GM23248 (cell line): ENCODE data around the gene BLMH. TPM values are rescaled to one million over a fixed set of nuclear protein-coding genes. Genes with fewer than 3 reads are reported as not detected.

Experiments used
- DNase-seq: peaks from one replicate; pipeline ENCODE4 v3.0.0-alpha.2; 2015
- H2AFZ ChIP-seq: fragments of 200-600 bp; sonication (generic); 2 replicates; pipeline ENCODE4 v1.6.1; 2016; ENCODE audit warnings: antibody characterized with exemption
- H3F3A ChIP-seq: fragments of 200-600 bp; sonication (generic); 2 replicates; pipeline ENCODE4 v1.6.1; 2016; ENCODE audit warnings: mild to moderate bottlenecking, antibody characterized with exemption, mixed run types; ENCODE audit not compliant: insufficient read depth
- H3K27ac ChIP-seq: fragments of 200-600 bp; sonication (generic); 2 replicates; pipeline ENCODE4 v1.5.1; 2016; ENCODE audit warnings: mild to moderate bottlenecking
- H3K27me3 ChIP-seq: fragments of 200-600 bp; sonication (generic); replicated peaks from 2 replicates; pipeline ENCODE4 v1.6.1; 2016; ENCODE audit warnings: mild to moderate bottlenecking; ENCODE audit not compliant: insufficient read depth
- H3K36me3 ChIP-seq: fragments of 200-600 bp; sonication (generic); 2 replicates; pipeline ENCODE4 v1.6.1; 2016; ENCODE audit warnings: low read depth, mild to moderate bottlenecking
- H3K4me1 ChIP-seq: fragments of 200-600 bp; sonication (generic); 2 replicates; pipeline ENCODE4 v1.6.1; 2016; ENCODE audit warnings: mild to moderate bottlenecking; ENCODE audit not compliant: insufficient read depth
- H3K4me2 ChIP-seq: fragments of 200-600 bp; sonication (generic); one replicate; pipeline ENCODE4 v1.6.1; 2016; ENCODE audit warnings: mild to moderate bottlenecking; ENCODE audit not compliant: unreplicated experiment
- H3K4me3 ChIP-seq: fragments of 200-600 bp; sonication (generic); 2 replicates; pipeline ENCODE4 v1.5.1; 2016; ENCODE audit warnings: mild to moderate bottlenecking
- H3K79me2 ChIP-seq: fragments of 200-600 bp; sonication (generic); 2 replicates; pipeline ENCODE4 v1.6.1; 2016; ENCODE audit warnings: mild to moderate bottlenecking; ENCODE audit not compliant: insufficient read depth
- H3K9ac ChIP-seq: fragments of 200-600 bp; sonication (generic); 2 replicates; pipeline ENCODE4 v1.6.1; 2016; ENCODE audit warnings: mild to moderate bottlenecking
- H3K9me2 ChIP-seq: fragments of 200-600 bp; sonication (generic); 2 replicates; pipeline ENCODE4 v1.6.1; 2016; ENCODE audit warnings: mixed run types, mild to moderate bottlenecking, moderate library complexity; ENCODE audit not compliant: insufficient read depth
- H3K9me3 ChIP-seq: fragments of 200-600 bp; sonication (generic); one replicate; pipeline ENCODE4 v1.6.1; 2017; ENCODE audit warnings: low read depth
- H4K20me1 ChIP-seq: fragments of 200-600 bp; sonication (generic); 2 replicates; pipeline ENCODE4 v1.6.0; 2016; ENCODE audit not compliant: insufficient read depth
- EZH2 ChIP-seq: fragments of 200-600 bp; sonication (generic); IDR thresholded peaks from 2 replicates; pipeline ENCODE4 v1.6.1; 2018; ENCODE audit warnings: antibody characterized with exemption, mild to moderate bottlenecking; ENCODE audit not compliant: insufficient read depth, poor library complexity, severe bottlenecking
- EZH2phosphoT487 ChIP-seq: fragments of 200-600 bp; sonication (generic); IDR thresholded peaks from 2 replicates; pipeline ENCODE4 v1.6.1; 2018; ENCODE audit warnings: antibody characterized with exemption, moderate library complexity, mild to moderate bottlenecking, low read depth; ENCODE audit not compliant: insufficient read depth
- WGBS, 2 experiments: methylation state at CpG; one replicate each; pipeline ENCODE4 v1.1.6; 2015 to 2017; ENCODE audit warnings: low lambda C conversion rate in 2 of 2, low coverage in 1 of 2; ENCODE audit errors: missing lambda C conversion rate in 2 of 2; 5-methylcytosine and 5-hydroxymethylcytosine counted together
- in situ Hi-C: fragments of 300-500 bp; cut with MboI; formaldehyde crosslinking; loops from 2 replicates; pipeline ENCODE4 v1.15.0; 2020
- polyA plus RNA-seq: library from polyadenylated mRNA; unstranded; fragments of >200 nt; fragmentation: Nextera tagmentation; extraction: Ambion mirVana; gene quantifications from 2 replicates; pipeline ENCODE4 v1.2.1, GENCODE V29; 2016
- total RNA-seq: library from RNA; depleted of rRNA; stranded (reverse); fragments of >200 nt; shearing (Covaris generic); gene quantifications from 2 replicates; pipeline ENCODE4 v1.2.3, GENCODE V29; 2014

BLMH gene
- total and polyA plus RNA-seq, 2 experiments from 2014 or later: 17.3 to 22.4 TPM

DNA sequence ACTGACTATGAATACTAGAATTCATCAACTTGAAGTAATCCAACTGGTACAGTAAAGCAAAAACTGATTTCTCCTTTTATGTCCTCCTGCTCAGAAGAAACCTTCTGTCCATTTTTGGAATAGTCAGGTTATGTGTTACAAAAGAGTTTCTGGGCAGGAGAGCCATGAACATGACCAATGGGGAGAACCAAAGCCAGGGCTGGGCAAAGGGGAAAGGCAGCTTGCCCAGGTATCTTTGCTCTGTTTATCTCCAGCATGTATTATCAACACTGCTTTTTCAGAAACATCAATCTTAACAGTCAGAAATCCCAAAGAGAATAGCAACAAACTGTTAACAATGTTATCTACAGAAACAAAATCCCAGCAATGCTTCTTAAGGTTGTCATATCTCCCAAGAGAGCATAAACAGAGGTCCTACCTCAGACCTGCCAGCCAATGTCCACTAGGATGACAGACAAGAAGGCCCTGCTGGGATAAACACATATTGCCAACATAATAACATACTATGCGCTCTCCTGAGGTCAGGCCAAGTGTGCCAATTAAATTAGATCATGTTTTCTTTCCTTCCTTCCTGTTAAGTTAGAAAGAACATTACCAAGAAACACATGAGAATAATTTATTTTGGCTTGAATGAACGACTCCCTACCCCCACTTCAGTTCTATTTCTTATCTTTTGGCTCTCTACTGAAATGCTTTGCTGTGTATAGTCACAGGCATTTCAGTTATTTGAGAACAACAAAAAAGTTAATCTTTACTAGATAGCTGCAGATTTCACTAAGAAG is 28.0 kb downstream of the BLMH start:
- Histone ChIP-seq H3K27ac (no peak overlapping the region), H3K4me3 (no peak overlapping the region), H3K9ac (no peak overlapping the region), H3K4me2 (peak overlapping the region; percentile 26), H2AFZ (no peak overlapping the region), H3K4me1 (peaks cover 32% of the 10 kb centered on the region), H3K36me3 (peaks cover 31% of the 10 kb centered on the region), H3K27me3 (no peaks in the 10 kb centered on the region), H3F3A (peaks cover 16% of the 10 kb centered on the region), H3K9me2 (no peaks in the 10 kb centered on the region), H3K9me3 (no peaks in the 10 kb centered on the region), H3K79me2 (no peaks in the 10 kb centered on the region), H4K20me1 (no peaks in the 10 kb centered on the region)
- WGBS, 2 experiments: 55 to 63% methylated on average over 2 of the region's 2 CpGs
- DNase-seq: peak; percentile 15
- no peak for TF ChIP-seq EZH2phosphoT487
- no peak for TF ChIP-seq EZH2
- in situ Hi-C loops: no loop called here

DNA sequence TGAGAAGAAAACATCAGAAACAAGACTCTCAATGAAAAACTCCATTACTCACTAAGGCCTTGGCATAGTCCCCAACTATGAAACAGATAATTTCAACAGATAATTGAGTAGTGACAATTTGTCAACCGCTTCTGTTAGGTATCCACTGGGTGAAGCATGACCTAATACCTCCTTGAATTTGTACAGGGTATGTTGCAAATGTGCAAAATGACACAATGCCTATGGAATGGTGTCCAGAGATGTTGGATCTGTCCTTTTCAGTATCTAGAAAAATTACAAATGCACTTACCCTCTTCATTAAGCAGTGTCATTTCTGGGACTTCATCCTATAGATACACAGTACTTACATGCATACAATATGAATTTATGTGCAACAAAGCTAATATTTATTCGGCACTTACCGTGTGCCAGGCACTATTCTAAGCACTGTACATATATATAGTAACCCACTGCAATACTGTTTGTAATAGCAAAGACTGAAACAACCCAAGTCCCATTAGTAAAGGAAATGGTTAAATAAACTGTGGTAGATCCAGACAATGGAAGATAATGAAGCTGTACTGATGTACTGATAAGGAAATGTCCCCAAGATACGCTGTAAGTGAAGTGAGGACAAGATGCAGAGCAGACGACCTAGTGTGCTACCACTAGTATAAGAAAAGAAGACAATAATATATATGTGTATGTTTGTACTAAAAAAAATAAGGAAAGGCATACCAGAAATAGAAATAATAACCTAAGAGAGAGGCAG is 34.8 kb downstream of the BLMH start:
- Histone ChIP-seq H4K20me1 (no peaks in the 10 kb centered on the region), H3F3A (0 out of 2 replicates have a peak, but pooled peaks cover 19% of the 10 kb centered on the region), H3K36me3 (peaks cover 16% of the 10 kb centered on the region), H3K4me2 (peak overlapping the region; percentile 5), H3K27me3 (no peaks in the 10 kb centered on the region), H3K9me3 (no peaks in the 10 kb centered on the region), H3K79me2 (no peaks in the 10 kb centered on the region), H3K9me2 (no peaks in the 10 kb centered on the region), H3K9ac (no peak overlapping the region), H3K27ac (peak overlapping the region; percentile 9; the same call in 1 of the 2 replicates), H3K4me3 (no peak overlapping the region), H2AFZ (no peak overlapping the region), H3K4me1 (peaks cover 14% of the 10 kb centered on the region)
- peak; percentile 80 for DNase-seq
- in situ Hi-C loops: no loop called here
- TF ChIP-seq EZH2: no peak
- TF ChIP-seq EZH2phosphoT487: no peak
- 69 to 71% methylated on average over 5 of the region's 5 CpGs for WGBS, 2 experiments

DNA sequence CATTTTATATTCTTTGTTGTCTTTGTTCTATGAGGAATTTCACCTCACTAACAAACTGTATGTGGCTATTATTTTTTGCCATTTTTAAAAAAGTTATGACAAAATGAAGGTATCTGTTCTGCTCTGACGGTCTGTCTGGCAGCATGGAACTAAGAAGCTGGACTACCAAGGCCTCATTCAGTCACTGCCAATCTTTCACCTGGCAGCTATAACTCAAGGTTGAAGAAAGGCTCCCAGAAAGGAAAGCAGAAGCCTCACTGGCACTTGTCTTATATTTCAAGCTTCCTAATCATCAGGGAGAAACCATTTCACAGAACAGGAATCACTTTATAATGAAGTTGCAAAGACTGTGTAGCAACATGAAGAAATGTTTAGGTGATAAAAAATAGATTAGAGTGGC is 37.6 kb downstream of the BLMH start:
- in situ Hi-C loops: no loop called here
- no peak for TF ChIP-seq EZH2
- no peak for TF ChIP-seq EZH2phosphoT487
- H3K36me3 ChIP-seq: 0 out of 2 replicates have a peak, but pooled peaks cover 8% of the 10 kb centered on the region
- no peaks in the 10 kb centered on the region for H3K9me3 ChIP-seq
- H3K27ac ChIP-seq: no peak overlapping the region
- H3F3A ChIP-seq: 0 out of 2 replicates have a peak, but pooled peaks cover 19% of the 10 kb centered on the region
- DNase-seq: no peak
- no peak overlapping the region for H3K9ac ChIP-seq
- H4K20me1 ChIP-seq: no peaks in the 10 kb centered on the region
- no peak overlapping the region for H2AFZ ChIP-seq
- 76 to 90% methylated on average over 1 of the region's 1 CpG for WGBS, 2 experiments
- H3K9me2 ChIP-seq: no peaks in the 10 kb centered on the region
- H3K79me2 ChIP-seq: no peaks in the 10 kb centered on the region
- H3K4me1 ChIP-seq: peaks cover 14% of the 10 kb centered on the region
- H3K4me2 ChIP-seq: no peak overlapping the region
- no peak overlapping the region for H3K4me3 ChIP-seq
- H3K27me3 ChIP-seq: no peaks in the 10 kb centered on the region

DNA sequence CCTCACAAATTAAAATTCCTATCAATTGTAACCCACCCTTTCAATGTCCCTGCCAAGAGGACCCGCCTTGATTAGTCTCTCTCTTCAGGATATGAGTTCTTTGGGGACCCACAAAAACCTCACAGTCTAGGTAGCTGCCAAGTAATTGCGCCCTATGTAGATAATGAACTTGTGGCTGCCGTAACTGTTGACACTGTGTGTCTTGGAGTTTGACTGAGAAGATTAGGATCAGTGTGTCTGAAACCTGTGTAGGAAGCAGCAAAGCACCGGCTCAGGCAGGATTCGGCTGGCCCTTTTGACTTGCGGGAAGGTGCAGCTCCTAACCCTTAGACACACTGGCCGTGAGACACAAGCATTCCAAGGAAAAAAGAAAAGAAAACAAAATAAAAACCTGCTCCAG is 38.4 kb downstream of the BLMH start:
- Histone ChIP-seq H4K20me1 (no peaks in the 10 kb centered on the region), H3K79me2 (no peaks in the 10 kb centered on the region), H3K4me1 (peaks cover 14% of the 10 kb centered on the region), H3K27me3 (no peaks in the 10 kb centered on the region), H3K4me2 (no peak overlapping the region), H3K27ac (no peak overlapping the region), H3K9ac (no peak overlapping the region), H2AFZ (no peak overlapping the region), H3F3A (0 out of 2 replicates have a peak, but pooled peaks cover 19% of the 10 kb centered on the region), H3K4me3 (no peak overlapping the region), H3K36me3 (0 out of 2 replicates have a peak, but pooled peaks cover 8% of the 10 kb centered on the region), H3K9me3 (no peaks in the 10 kb centered on the region), H3K9me2 (no peaks in the 10 kb centered on the region)
- in situ Hi-C loops: no loop called here
- WGBS, 2 experiments: 97 to 99% methylated on average over 7 of the region's 7 CpGs
- TF ChIP-seq EZH2phosphoT487 (no peak), EZH2 (no peak)
- no peak for DNase-seq
